Spleen (tissue), 11 donors: ENCODE data around the gene VSTM4. TPM values are rescaled to one million over a fixed set of nuclear protein-coding genes. Genes with fewer than 3 reads are reported as not detected.

Experiments used
- DNase-seq: peaks from one replicate; pipeline ENCODE4 v3.0.0-alpha.2; 2020
- H3K27ac ChIP-seq, 8 donors: fragments of 200-600 bp; sonication (generic) in 7 of 8; 1 replicate in 4 of 8; 2 replicates in 4 of 8; pipeline versions ENCODE4 v1.5.0 to v1.8.0; 2016 to 2021; ENCODE audit warnings: inconsistent platforms in 4 of 8, mild to moderate bottlenecking in 4 of 8, moderate library complexity in 1 of 8
- H3K27me3 ChIP-seq, 7 donors: fragments of 200-600 bp; sonication (generic) in 6 of 7; replicated peaks in 1 of 7; 1 replicate in 4 of 7; 2 replicates in 3 of 7; pipeline versions ENCODE4 v1.5.0 to v1.8.0; 2016 to 2021; ENCODE audit warnings: inconsistent platforms in 3 of 7, mild to moderate bottlenecking in 1 of 7
- H3K36me3 ChIP-seq, 6 donors: fragments of 200-600 bp; sonication (generic) in 5 of 6; 1 replicate in 4 of 6; 2 replicates in 2 of 6; pipeline versions ENCODE4 v1.5.0 to v1.8.0; 2016 to 2021; ENCODE audit warnings: inconsistent platforms in 2 of 6
- H3K4me1 ChIP-seq, 6 donors: fragments of 200-600 bp; sonication (generic) in 5 of 6; 1 replicate in 3 of 6; 2 replicates in 3 of 6; pipeline versions ENCODE4 v1.5.0 to v1.8.0; 2016 to 2021; ENCODE audit warnings: inconsistent platforms in 3 of 6
- H3K4me3 ChIP-seq, 8 donors: fragments of 200-600 bp; sonication (generic) in 7 of 8; 1 replicate in 4 of 8; 2 replicates in 4 of 8; pipeline versions ENCODE4 v1.5.0 to v1.8.0; 2016 to 2021; ENCODE audit warnings: inconsistent platforms in 4 of 8, mild to moderate bottlenecking in 4 of 8, moderate library complexity in 2 of 8
- H3K9me3 ChIP-seq, 8 donors: fragments of 200-600 bp; sonication (generic) in 7 of 8; 1 replicate in 4 of 8; 2 replicates in 4 of 8; pipeline versions ENCODE4 v1.5.0 to v1.8.0; 2016 to 2021; ENCODE audit warnings: inconsistent platforms in 4 of 8
- POLR2A ChIP-seq, 3 donors: fragments of 450-650 bp; IDR thresholded peaks; one replicate each; pipeline ENCODE4 v1.5.1; 2017; ENCODE audit warnings: antibody characterized with exemption in 3 of 3, mild to moderate bottlenecking in 1 of 3
- POLR2AphosphoS5 ChIP-seq, 3 donors: sonication (generic); formaldehyde crosslinking; IDR thresholded peaks; one replicate each; pipeline ENCODE4 v1.5.1; 2017; ENCODE audit warnings: antibody characterized with exemption in 3 of 3
- WGBS, 5 donors: extraction: QIAGEN DNeasy Blood & Tissue Kit in 3 of 5; methylation state at CpG; one replicate each; pipeline versions ENCODE4 v1.1.5 to v1.1.7; 2013 to 2018; 5-methylcytosine and 5-hydroxymethylcytosine counted together
- intact Hi-C: fragments of 100-400 bp; cut with DNase I; formaldehyde crosslinking; loops from one replicate; pipeline ENCODE4 v1.15.0; 2023; ENCODE audit warnings: low total_unique reads
- polyA plus RNA-seq, 3 donors: library from polyadenylated mRNA; stranded (reverse); fragments of 200-250 nt; gene quantifications; one replicate each; pipeline ENCODE4 v1.2.1, GENCODE V29; 2013
- total RNA-seq, 7 donors: library from RNA; depleted of rRNA in 3 of 7; stranded (reverse); fragments of >200 nt in 3 of 7; fragmentation: NEBNext Ultra II Directional in 4 of 7; extraction: Animal tissue kit (Norgen Biotek cat#: 25700) in 4 of 7; gene quantifications; one replicate each; pipeline versions ENCODE4 v1.1.0 to v1.2.1, GENCODE V29; 2016 to 2021
- TF ChIP-seq, protein P1 (sequence below), 11 experiments: fragments of 200-600 bp in 7 of 11; fragments of 450-650 bp in 4 of 11; sonication (generic) in 4 of 11; IDR thresholded peaks in 8 of 11; conservative IDR thresholded peaks in 3 of 11; 1 replicate in 7 of 11; 2 replicates in 4 of 11; pipeline versions ENCODE4 v1.4.0 to v1.8.0; 2016 to 2021; ENCODE audit warnings: antibody characterized with exemption in 11 of 11, inconsistent platforms in 4 of 11, mild to moderate bottlenecking in 1 of 11
- donor health status: healthy with polysubstance abuse.
- donor health status: DM: no; HTN: no; CAD: no; lungs with moderate emphysema.
- donor health status: DM: no; HTN: no; CAD: no.
- donor health status: Bipolar disorder and iron deficiency.
- donor health status: healthy.
- donor health status: DM: no; HTN: no; CAD: no.
- donor health status: DM: yes; HTN: yes; CAD: no.

The VSTM4 gene
- total and polyA plus RNA-seq, 10 donors = 0.57 to 6.8 (median 3.1) TPM

DNA sequence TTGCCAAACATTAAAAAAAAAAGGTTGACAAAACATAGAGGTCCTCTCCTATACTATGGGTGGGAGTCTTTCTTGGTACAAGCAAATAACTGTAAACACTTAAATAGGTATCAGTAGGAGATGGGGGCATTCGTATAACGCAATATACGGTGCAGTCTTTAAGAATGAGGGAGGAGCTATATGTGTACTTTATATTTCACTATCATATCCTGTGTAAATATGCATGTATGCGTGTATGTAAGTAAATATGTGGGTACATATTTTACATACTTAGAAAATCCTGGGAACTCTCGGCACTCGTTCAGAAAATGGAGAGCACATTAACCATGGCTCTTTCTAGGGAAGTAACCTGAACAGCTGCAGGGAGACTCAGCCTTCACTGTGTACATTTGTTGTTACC lies 93.6 kb downstream of the VSTM4 start:
- Histone ChIP-seq H3K27ac (no peak overlapping the region), H3K4me3 (no peak overlapping the region), H3K4me1 (peaks cover 0 to 3% (median 0%) of the 10 kb centered on the region in 6 donors), H3K36me3 (no peaks in the 10 kb centered on the region), H3K27me3 (peaks cover 0 to 30% (median 0%) of the 10 kb centered on the region in 7 donors), H3K9me3 (no peaks in the 10 kb centered on the region)
- no peak for TF ChIP-seq POLR2AphosphoS5 (IDR thresholded peaks at IDR 0.05)
- TF ChIP-seq POLR2A (IDR thresholded peaks at IDR 0.05) = no peak
- TF ChIP-seq, protein P1, sequence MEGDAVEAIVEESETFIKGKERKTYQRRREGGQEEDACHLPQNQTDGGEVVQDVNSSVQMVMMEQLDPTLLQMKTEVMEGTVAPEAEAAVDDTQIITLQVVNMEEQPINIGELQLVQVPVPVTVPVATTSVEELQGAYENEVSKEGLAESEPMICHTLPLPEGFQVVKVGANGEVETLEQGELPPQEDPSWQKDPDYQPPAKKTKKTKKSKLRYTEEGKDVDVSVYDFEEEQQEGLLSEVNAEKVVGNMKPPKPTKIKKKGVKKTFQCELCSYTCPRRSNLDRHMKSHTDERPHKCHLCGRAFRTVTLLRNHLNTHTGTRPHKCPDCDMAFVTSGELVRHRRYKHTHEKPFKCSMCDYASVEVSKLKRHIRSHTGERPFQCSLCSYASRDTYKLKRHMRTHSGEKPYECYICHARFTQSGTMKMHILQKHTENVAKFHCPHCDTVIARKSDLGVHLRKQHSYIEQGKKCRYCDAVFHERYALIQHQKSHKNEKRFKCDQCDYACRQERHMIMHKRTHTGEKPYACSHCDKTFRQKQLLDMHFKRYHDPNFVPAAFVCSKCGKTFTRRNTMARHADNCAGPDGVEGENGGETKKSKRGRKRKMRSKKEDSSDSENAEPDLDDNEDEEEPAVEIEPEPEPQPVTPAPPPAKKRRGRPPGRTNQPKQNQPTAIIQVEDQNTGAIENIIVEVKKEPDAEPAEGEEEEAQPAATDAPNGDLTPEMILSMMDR (IDR thresholded peaks at IDR 0.05 in 8 of 11, conservative IDR thresholded peaks at IDR 0.05 in 3 of 11) = no peak
- WGBS, 5 donors = 94 to 98% (median 95%) methylated on average over 6 of the region's 6 CpGs
- DNase-seq = no peak
- intact Hi-C loops = no loop called here

DNA sequence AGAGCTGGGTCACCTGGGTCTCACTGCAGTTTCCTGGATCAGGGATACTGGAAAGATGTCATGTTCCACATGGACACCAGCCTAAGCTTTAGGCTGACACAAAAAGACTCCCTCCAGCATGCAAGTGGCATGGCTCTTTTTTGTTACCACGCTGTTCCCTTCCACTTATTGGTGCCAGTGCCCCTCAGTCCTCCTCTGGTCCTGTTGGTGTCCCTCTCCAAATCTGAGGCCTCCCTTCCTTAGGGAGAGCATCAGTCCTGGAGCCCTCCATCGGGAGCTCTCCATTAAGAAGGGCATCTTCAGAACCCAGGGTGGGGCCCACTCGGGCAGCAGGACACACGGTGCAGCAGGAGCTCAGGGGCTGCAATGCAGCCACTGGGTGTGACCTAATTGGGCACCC lies 99.6 kb downstream of the VSTM4 start:
- H3K4me1 ChIP-seq = no peaks in the 10 kb centered on the region
- H3K9me3 ChIP-seq = no peaks in the 10 kb centered on the region
- no peak overlapping the region for H3K4me3 ChIP-seq
- no peak for TF ChIP-seq POLR2AphosphoS5 (IDR thresholded peaks at IDR 0.05)
- TF ChIP-seq POLR2A (IDR thresholded peaks at IDR 0.05) = no peak
- TF ChIP-seq, protein P1 (IDR thresholded peaks at IDR 0.05 in 8 of 11, conservative IDR thresholded peaks at IDR 0.05 in 3 of 11) = no peak
- peaks cover 0 to 45% (median 0%) of the 10 kb centered on the region in 7 donors for H3K27me3 ChIP-seq
- peak; percentile 15 for DNase-seq
- 88 to 94% (median 91%) methylated on average over 4 of the region's 4 CpGs for WGBS, 5 donors
- H3K27ac ChIP-seq = no peak overlapping the region
- intact Hi-C loops = no loop called here
- H3K36me3 ChIP-seq = no peaks in the 10 kb centered on the region

DNA sequence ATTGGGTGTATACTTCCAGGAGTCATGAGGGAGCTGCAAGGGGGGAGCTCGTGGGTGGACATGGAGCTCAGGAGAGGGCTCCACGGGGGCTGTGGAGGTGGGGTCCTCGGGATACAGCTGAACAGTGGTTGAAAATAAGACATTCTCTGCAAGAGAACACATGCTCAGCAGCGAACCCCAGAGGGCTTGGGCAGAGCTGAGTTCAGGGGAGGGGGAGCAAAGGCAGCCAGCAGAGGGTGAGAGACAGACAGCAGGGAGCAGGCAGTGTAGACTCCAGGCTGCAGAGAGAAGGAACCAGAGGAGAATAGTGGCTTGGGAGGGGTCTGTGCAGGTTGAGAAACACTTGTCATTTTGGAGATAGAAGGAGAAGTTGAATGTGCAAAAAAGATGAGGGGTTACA lies 102.7 kb downstream of the VSTM4 start:
- WGBS, 5 donors = 63 to 87% (median 78%) methylated on average over 4 of the region's 4 CpGs
- H3K4me1 ChIP-seq = no peaks in the 10 kb centered on the region

DNA sequence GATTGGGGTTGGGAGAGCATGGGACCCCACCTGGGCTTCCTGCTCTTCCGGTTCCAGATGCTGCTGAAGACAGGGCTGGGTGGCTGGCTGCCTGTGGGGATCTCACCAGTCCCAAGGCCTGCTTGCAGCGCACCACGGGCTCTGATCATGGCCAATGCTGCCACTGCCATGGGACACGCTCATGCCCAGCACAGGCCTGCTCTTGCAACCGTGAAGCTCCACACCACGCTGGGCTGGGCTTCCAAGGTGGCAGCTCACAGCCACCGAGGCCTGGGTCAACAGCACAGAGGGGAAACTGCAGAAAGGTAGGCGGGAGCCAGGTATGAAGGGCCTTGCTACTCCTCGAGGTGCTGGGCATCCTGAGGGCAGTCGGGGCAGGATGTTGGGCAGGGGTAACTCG lies 103.6 kb downstream of the VSTM4 start:
- no peak for DNase-seq
- no peak overlapping the region for H3K4me3 ChIP-seq
- peaks cover 0 to 36% (median 0%) of the 10 kb centered on the region in 7 donors for H3K27me3 ChIP-seq
- no peak overlapping the region for H3K27ac ChIP-seq
- intact Hi-C loops = no loop called here
- H3K4me1 ChIP-seq = no peaks in the 10 kb centered on the region
- no peaks in the 10 kb centered on the region for H3K9me3 ChIP-seq
- 85 to 95% (median 89%) methylated on average over 6 to 11 of the region's 11 CpGs for WGBS, 5 donors
- TF ChIP-seq, protein P1 (IDR thresholded peaks at IDR 0.05 in 8 of 11, conservative IDR thresholded peaks at IDR 0.05 in 3 of 11) = no peak
- TF ChIP-seq POLR2A (IDR thresholded peaks at IDR 0.05) (no peak), POLR2AphosphoS5 (IDR thresholded peaks at IDR 0.05) (no peak)
- no peaks in the 10 kb centered on the region for H3K36me3 ChIP-seq

More for the DNA sequence above, 102.7 kb downstream of the VSTM4 start:
- Histone ChIP-seq H3K36me3 (no peaks in the 10 kb centered on the region), H3K4me3 (no peak overlapping the region), H3K27ac (no peak overlapping the region), H3K9me3 (no peaks in the 10 kb centered on the region), H3K27me3 (peaks cover 0 to 36% (median 0%) of the 10 kb centered on the region in 7 donors)
- intact Hi-C loops = no loop called here
- peak; percentile 33 for DNase-seq
- TF ChIP-seq POLR2A (IDR thresholded peaks at IDR 0.05) = no peak
- TF ChIP-seq, protein P1 (IDR thresholded peaks at IDR 0.05 in 8 of 11, conservative IDR thresholded peaks at IDR 0.05 in 3 of 11) = no peak
- TF ChIP-seq POLR2AphosphoS5 (IDR thresholded peaks at IDR 0.05) = no peak
